SK-N-SH (cell line): ENCODE data around the gene EIF5A. TPM values are rescaled to one million over a fixed set of nuclear protein-coding genes. Genes with fewer than 3 reads are reported as not detected.

Experiments
- CTCF ChIA-PET: fragments of 300-600, 350-600 bp; formaldehyde crosslinking; extraction: SDS; loops from one replicate; lab custom pipeline; 2021; lab: Yijun Ruan, JAX
- POLR2A ChIA-PET: fragments of 350-600 bp; sonication (Branson Sonifier 250); formaldehyde crosslinking; extraction: SDS; loops from one replicate; lab custom pipeline; 2020; ENCODE audit warnings: antibody characterized with exemption, inconsistent platforms; lab: Yijun Ruan, JAX
- DNase-seq: peaks from one replicate; pipeline ENCODE4 v3.0.0; 2012
- H2AFZ ChIP-seq: fragments of 200-600 bp; sonication (generic); 2 replicates; pipeline ENCODE4 v1.8.1; 2016; ENCODE audit warnings: antibody characterized with exemption, mild to moderate bottlenecking, low read depth
- H3F3A ChIP-seq: fragments of 200-600 bp; sonication (generic); replicated peaks from 2 replicates; pipeline ENCODE3; 2016; ENCODE audit warnings: antibody characterized with exemption, mild to moderate bottlenecking; ENCODE audit not compliant: insufficient read depth
- H3K27ac ChIP-seq, 2 experiments: fragments of 200-500 bp in 1 of 2; fragments of 200-600 bp in 1 of 2; sonication (Bioruptor generic) in 1 of 2; sonication (generic), shearing (Covaris generic) in 1 of 2; 2 replicates each; pipeline versions ENCODE4 v1.5.1 to v1.6.1; 2014 to 2016; ENCODE audit warnings: low read depth in 2 of 2, inconsistent platforms in 1 of 2, low read length in 1 of 2, mild to moderate bottlenecking in 1 of 2, mixed read lengths in 1 of 2
- H3K27me3 ChIP-seq: fragments of 200-600 bp; sonication (generic), shearing (Covaris generic); 2 replicates; pipeline ENCODE4 v1.6.1; 2016; ENCODE audit warnings: mixed run types; ENCODE audit not compliant: insufficient read depth
- H3K36me3 ChIP-seq, 2 experiments: fragments of 200-500 bp in 1 of 2; fragments of 200-600 bp in 1 of 2; sonication (Bioruptor generic) in 1 of 2; sonication (generic) in 1 of 2; replicated peaks in 1 of 2; 2 replicates each; pipeline versions ENCODE3 to v1.5.1; 2014 to 2016; ENCODE audit warnings: low read length in 1 of 2, mild to moderate bottlenecking in 1 of 2; ENCODE audit not compliant: insufficient read depth in 2 of 2, control insufficient read depth in 1 of 2
- H3K4me1 ChIP-seq, 2 experiments: fragments of 200-500 bp in 1 of 2; fragments of 200-600 bp in 1 of 2; sonication (Bioruptor generic) in 1 of 2; sonication (generic), shearing (Covaris generic) in 1 of 2; 2 replicates each; pipeline versions ENCODE4 v1.5.1 to v1.6.1; 2014 to 2016; ENCODE audit warnings: low read depth in 1 of 2, low read length in 1 of 2, mixed run types in 1 of 2; ENCODE audit not compliant: insufficient read depth in 2 of 2, control insufficient read depth in 1 of 2
- H3K4me2 ChIP-seq: fragments of 200-600 bp; sonication (generic), shearing (Covaris generic); 2 replicates; pipeline ENCODE4 v1.6.1; 2017; ENCODE audit warnings: mixed run types
- H3K4me3 ChIP-seq, 2 experiments: fragments of 200-500 bp in 1 of 2; fragments of 200-600 bp in 1 of 2; sonication (Bioruptor generic) in 1 of 2; sonication (generic), shearing (Covaris generic) in 1 of 2; 2 replicates each; pipeline versions ENCODE4 v1.5.1 to v1.8.1; 2014 to 2016; ENCODE audit warnings: low read depth in 2 of 2, inconsistent platforms in 1 of 2, low read length in 1 of 2, mild to moderate bottlenecking in 1 of 2, mixed read lengths in 1 of 2, moderate library complexity in 1 of 2
- H3K79me2 ChIP-seq: fragments of 200-600 bp; sonication (generic); 2 replicates; pipeline ENCODE4 v1.8.1; 2017; ENCODE audit warnings: mild to moderate bottlenecking; ENCODE audit not compliant: insufficient read depth
- H3K9ac ChIP-seq: fragments of 200-600 bp; sonication (generic); 2 replicates; pipeline ENCODE4 v1.6.1; 2017; ENCODE audit warnings: mixed run types
- H3K9me2 ChIP-seq: fragments of 200-600 bp; sonication (generic); 2 replicates; pipeline ENCODE4 v1.6.1; 2017; ENCODE audit warnings: mixed run types
- H3K9me3 ChIP-seq: fragments of 200-600 bp; sonication (generic); 2 replicates; pipeline ENCODE4 v1.6.1; 2017; ENCODE audit warnings: mixed run types, mild to moderate bottlenecking, moderate library complexity
- H4K20me1 ChIP-seq: fragments of 200-600 bp; sonication (generic); 2 replicates; pipeline ENCODE4 v1.6.1; 2017; ENCODE audit warnings: mild to moderate bottlenecking, mixed run types; ENCODE audit not compliant: insufficient read depth
- FOSL2 ChIP-seq: IDR thresholded peaks from 2 replicates; pipeline ENCODE4 v1.4.0; 2012; ENCODE audit warnings: low read depth, mild to moderate bottlenecking, moderate library complexity, borderline replicate concordance
- FOXJ3 ChIP-seq: sonication (generic); formaldehyde crosslinking; IDR thresholded peaks from 2 replicates; pipeline ENCODE4 v1.5.1; 2020; ENCODE audit warnings: mild to moderate bottlenecking, missing genetic modification reagents
- GABPA ChIP-seq: IDR thresholded peaks from 2 replicates; pipeline ENCODE4 v1.4.0; 2012; ENCODE audit warnings: low read depth, mild to moderate bottlenecking
- IRF3 ChIP-seq: fragments of 150-350 bp; IDR thresholded peaks from 2 replicates; pipeline ENCODE4 v1.6.1; 2016; ENCODE audit warnings: mild to moderate bottlenecking, low read depth, low read length
- JUND ChIP-seq: IDR thresholded peaks from 2 replicates; pipeline ENCODE4 v1.4.0; 2012
- MEF2A ChIP-seq: IDR thresholded peaks from 2 replicates; pipeline ENCODE4 v1.4.0; 2012; ENCODE audit warnings: low read depth, borderline replicate concordance
- PBX3 ChIP-seq: IDR thresholded peaks from 2 replicates; pipeline ENCODE4; 2012
- POLR2AphosphoS5 ChIP-seq: IDR thresholded peaks from 2 replicates; pipeline ENCODE4 v1.6.1; 2012; ENCODE audit warnings: low read depth, low read length
- RCOR1 ChIP-seq: fragments of 150-350 bp; IDR thresholded peaks from 2 replicates; pipeline ENCODE4 v1.6.1; 2017; ENCODE audit warnings: antibody characterized with exemption, low read length
- RFX5 ChIP-seq: IDR thresholded peaks from 2 replicates; pipeline ENCODE4 v1.6.1; 2012; ENCODE audit warnings: mild to moderate bottlenecking, improper control_type of control experiment, low read length
- RXRA ChIP-seq: IDR thresholded peaks from 2 replicates; pipeline ENCODE4 v1.4.0; 2012; ENCODE audit warnings: low read depth, mild to moderate bottlenecking, borderline replicate concordance
- SIN3A ChIP-seq: IDR thresholded peaks from 2 replicates; pipeline ENCODE4 v1.6.1; 2012; ENCODE audit warnings: low read depth, mild to moderate bottlenecking, low read length, moderate library complexity, borderline replicate concordance
- SMC3 ChIP-seq: IDR thresholded peaks from 2 replicates; pipeline ENCODE4 v1.6.1; 2012; ENCODE audit warnings: low read depth, low read length, improper control_type of control experiment
- TAF1 ChIP-seq: IDR thresholded peaks from 2 replicates; pipeline ENCODE4 v1.6.1; 2012; ENCODE audit warnings: low read depth, mild to moderate bottlenecking, low read length, moderate library complexity, borderline replicate concordance
- TCF12 ChIP-seq: IDR thresholded peaks from 2 replicates; pipeline ENCODE4 v1.4.0; 2012
- USF1 ChIP-seq: IDR thresholded peaks from 2 replicates; pipeline ENCODE4 v1.4.0; 2012; ENCODE audit warnings: low read depth, borderline replicate concordance
- USF2 ChIP-seq: fragments of 150-350 bp; IDR thresholded peaks from 2 replicates; pipeline ENCODE4 v1.6.1; 2017; ENCODE audit warnings: antibody characterized with exemption, low read length, low read depth, borderline replicate concordance
- ZBTB33 ChIP-seq: IDR thresholded peaks from 2 replicates; pipeline ENCODE4 v1.4.0; 2012; ENCODE audit warnings: low read depth, borderline replicate concordance
- WGBS: methylation state at CpG from one replicate; pipeline ENCODE4 v1.1.6; 2017; ENCODE audit warnings: low lambda C conversion rate; 5-methylcytosine and 5-hydroxymethylcytosine counted together
- polyA plus RNA-seq, 3 experiments: library from polyadenylated mRNA; depleted of rRNA; stranded (reverse); fragments of >200 nt; gene quantifications; 2 replicates each; pipeline ENCODE4 v1.2.3, GENCODE V29; 2012

Gene EIF5A
- polyA plus RNA-seq, 1 of the 3 experiments (the other 2 are of a cell fraction), result 971 TPM

- Histone ChIP-seq H3K4me2 (no peak overlapping the region), H3K4me1 (peaks cover 0 to 5% of the 10 kb centered on the region in 2 experiments; a peak in 1 of 4 replicates), H3K9me2 (no peaks in the 10 kb centered on the region), H3K79me2 (no peaks in the 10 kb centered on the region), H4K20me1 (no peaks in the 10 kb centered on the region), H2AFZ (no peak overlapping the region), H3K9me3 (no peaks in the 10 kb centered on the region), H3K36me3 (no peaks in the 10 kb centered on the region), H3K9ac (no peak overlapping the region), H3K27ac (no peak overlapping the region), H3K27me3 (peaks cover 28% of the 10 kb centered on the region), H3K4me3 (no peak overlapping the region), H3F3A (peaks cover 2% of the 10 kb centered on the region)
- ChIA-PET POLR2A (no interaction called here), CTCF (interaction anchor here (1.0 to 5.6 kb wide), 4 partner anchors 13 to 296 kb away, joined by 3 to 45 read pairs (median 3); partner anchors contain the start of gene TMEM95)
- no peak for DNase-seq
- TF ChIP-seq TAF1 (no peak), POLR2AphosphoS5 (no peak), FOSL2 (no peak), ZBTB33 (no peak), SIN3A (no peak), JUND (no peak), SMC3 (no peak), RXRA (no peak), IRF3 (no peak), USF2 (no peak), MEF2A (no peak), GABPA (no peak), USF1 (no peak), TCF12 (no peak), PBX3 (no peak), FOXJ3 (no peak), RCOR1 (no peak), RFX5 (no peak)
- 82% methylated on average over 10 of the region's 13 CpGs for WGBS
Measured at GRCh38 chr17:7341842-7342241, 34.4 kb downstream of the EIF5A start.
